HCEC 1CT (cell line): ENCODE measurements around the gene PKNOX1.
A peak's percentile ranks its signal among the peaks of the same experiment; 100 is the strongest.
"Not testable (repeated sequence)": the region's sequence is repeated elsewhere in the genome, so short reads cannot be mapped to it uniquely, and the experiment has no call there.

ENCODE experiments used
- DNase-seq: peaks from one replicate; pipeline ENCODE4 v3.0.0-alpha.2; 2017

Gene PKNOX1

GRCh38 chr21:42986125-42986783, 11.9 kb downstream of the PKNOX1 start:
- no peak for DNase-seq

DNA sequence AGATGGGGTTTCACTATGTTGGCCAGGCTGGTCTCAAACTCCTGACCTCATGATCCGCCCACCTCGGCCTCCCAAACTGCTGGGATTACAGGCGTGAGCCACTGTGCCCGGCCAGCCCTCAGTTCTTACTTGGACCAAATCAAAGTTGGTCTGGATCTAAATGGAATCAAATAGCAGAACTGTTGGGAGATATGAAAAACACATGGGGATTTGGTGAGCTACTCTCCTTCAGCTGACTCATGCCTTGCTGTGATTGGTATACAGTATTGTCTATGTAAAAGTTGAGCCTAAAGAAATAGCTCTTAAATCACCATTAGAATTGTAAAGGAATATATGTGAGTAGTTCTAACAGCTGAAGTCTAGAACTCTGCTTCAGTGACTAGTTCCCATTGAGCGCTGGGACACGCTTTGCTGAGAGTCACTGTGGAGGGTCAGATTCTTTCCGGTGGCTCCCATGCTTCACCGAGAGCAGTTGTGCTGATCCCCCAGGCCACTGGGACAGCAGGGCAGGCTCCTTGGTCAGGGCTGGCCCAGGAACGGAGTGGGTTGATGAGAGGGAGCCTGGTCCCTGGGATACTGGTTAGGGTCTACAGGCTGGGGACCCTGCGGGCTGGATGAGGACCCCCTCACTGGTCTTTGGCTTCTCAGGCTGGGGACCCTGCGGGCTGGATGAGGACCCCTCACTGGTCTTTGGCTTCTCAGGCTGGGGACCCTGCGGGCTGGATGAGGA, 14.0 kb downstream of the PKNOX1 start:
- peak; percentile 25 for DNase-seq

GRCh38 chr21:42989370-42989769, 15.0 kb downstream of the PKNOX1 start:
- not testable (repeated sequence) for DNase-seq

- DNase-seq, result no peak
These were observed 15.7 kb downstream of the PKNOX1 start for GRCh38 chr21:42989816-42990650.

DNA sequence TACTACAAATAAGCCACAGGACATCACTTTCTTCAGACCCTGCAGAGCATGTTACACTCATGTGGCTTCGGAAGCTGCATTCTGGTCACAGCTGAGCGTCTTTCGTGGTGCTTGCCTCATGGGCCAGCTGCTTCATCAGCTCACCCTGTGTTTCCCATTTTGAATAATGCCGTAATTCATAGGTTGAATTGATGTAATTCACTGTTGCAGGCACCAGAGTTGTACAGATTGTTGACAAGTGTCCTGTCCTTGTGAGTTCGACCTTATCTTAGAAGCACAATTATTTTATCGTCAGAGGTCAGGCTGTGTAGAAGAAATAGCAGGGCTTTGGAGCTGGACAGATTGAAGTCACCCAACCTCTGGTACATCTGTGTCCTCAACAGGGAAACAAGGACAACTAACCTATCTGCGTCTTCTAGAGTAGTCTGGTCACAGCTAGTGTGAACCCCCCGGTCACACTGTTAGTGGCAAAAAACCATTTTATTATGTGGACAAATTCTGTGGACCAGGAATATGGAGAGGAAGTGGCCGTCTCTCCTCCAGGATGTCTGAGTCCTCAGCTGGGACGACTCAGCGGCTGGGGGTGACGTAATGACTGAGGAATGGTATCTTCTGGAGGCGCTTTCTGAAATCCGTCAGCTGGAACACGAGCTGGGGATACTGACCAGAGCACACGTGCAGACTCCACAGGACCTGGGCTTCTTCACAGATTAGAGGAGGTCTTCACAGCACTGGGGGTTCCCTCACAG, 17.8 kb downstream of the PKNOX1 start:
- DNase-seq, result peak; percentile 87

GRCh38 chr21:42993051-42993712, 18.8 kb downstream of the PKNOX1 start:
- DNase-seq, result no peak

DNA sequence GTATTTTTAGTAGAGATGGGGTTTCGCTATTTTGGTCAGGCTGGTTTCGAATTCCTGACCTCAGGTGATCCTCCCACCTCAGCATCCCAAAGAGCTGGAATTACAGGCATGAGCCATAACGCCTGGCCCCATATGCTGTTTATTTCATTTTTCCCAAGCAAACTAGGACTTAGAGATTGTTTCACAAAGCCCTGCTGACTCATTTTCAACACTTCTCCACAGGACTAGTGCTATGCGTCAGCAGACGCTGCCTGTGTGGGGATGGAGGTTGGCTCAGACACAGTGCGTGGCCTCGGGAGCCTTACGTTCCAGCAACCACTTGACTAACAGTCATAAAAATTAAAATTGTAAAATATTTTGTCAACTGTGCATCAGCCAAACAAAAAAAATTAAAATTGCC, 22.7 kb downstream of the PKNOX1 start:
- peak; percentile 96 for DNase-seq

- not testable (repeated sequence) for DNase-seq
These were observed 23.6 kb downstream of the PKNOX1 start for GRCh38 chr21:42997983-42998382.

DNA sequence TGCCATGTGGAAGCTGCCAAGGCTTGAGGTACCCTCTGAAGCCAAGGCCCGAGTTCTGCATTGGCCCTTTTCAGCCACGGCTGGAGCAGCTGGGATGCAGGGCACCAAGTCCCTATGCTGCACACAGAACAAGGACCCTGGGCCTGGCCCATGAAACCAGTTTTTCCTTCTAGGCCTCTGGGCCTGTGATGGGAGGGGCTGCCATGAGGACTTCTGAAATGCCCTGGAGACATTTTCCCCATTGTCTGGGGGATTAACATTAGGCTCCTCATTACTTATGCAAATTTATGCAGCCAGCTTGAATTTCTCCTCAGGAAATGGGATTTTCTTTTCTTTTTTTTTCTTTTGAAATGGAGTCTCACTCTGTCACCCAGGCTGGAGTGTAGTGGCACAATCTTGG, 24.8 kb downstream of the PKNOX1 start:
- not testable (repeated sequence) for DNase-seq

- DNase-seq, result not testable (repeated sequence)
These were observed 25.7 kb downstream of the PKNOX1 start for GRCh38 chr21:43000041-43000440.

- no peak for DNase-seq
These were observed 27.0 kb downstream of the PKNOX1 start for GRCh38 chr21:43001316-43001715.

DNA sequence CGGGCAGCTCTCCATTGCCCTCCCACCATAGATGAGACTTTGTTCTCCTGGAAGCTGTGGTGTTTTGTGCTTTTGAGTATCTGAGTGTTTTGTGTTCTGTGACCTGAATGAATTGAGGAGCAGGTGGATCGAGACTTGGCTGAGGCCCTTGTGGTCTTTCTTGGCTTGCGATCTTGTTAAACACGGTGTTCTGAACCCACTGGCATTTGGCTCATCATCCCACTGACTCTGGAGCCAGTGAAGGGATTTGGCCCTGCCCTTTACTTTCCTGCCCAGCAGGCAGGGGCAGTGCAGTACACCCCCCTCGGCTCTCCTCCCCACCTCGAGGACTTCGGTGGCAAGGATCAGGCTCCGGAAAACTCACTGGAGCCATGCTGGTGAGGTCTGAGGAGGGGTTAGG, 30.6 kb downstream of the PKNOX1 start:
- no peak for DNase-seq

- DNase-seq, result no peak
These were observed 31.3 kb downstream of the PKNOX1 start for GRCh38 chr21:43005635-43006034.

DNA sequence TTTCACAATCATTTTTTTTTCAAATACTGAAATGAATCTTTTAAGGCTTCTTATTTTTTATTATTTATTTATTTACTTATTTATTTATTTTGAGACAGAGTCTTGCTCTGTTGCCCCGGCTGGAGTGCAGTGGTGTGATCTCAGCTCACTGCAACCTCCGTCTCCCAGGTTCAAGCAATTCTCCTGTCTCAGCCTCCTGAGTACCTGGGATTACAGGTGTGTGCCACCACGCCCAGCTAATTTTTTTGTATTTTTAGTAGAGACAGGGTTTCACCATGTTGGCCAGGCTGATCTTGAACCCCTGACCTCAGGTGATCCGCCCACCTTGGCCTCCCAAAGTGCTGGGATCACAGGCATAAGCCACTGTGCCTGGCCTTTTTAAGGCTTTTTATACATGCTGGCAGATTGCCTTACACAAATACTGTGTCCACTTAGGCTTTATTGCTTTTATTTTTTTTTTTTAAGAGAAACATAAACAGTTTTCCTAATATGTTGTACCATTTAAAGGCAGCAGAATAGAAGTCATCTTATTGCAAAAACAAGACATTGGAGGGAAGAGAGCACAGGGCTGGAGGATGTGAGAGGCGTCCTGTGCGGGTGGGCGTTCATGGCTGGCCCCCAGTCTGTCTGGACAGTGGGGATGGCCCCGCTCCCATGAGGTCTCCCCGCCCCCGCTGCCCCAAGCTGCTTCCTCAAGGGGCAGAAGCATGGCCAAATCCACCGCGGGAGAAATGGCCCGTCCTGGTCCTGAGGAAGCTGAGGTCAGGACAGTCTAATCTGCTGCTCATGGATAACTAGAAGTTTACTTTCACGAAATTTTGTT, 31.9 kb downstream of the PKNOX1 start:
- DNase-seq, result not testable (repeated sequence)

DNA sequence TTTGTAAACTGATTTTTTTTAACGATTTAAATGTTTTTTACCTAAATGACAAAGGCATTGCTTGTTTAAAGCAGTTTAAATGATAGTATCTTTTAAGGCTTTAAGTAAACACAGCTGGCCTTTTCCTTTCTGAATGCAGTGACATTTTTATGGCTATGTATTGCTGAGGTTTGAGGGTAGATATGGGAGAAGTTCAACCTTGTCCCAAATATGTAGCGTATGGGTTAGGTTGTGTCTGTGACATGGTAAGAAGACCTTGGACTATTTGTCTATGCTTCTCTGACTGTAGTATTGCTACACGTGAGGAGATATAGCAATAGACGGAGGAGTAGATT, 32.5 kb downstream of the PKNOX1 start:
- no peak for DNase-seq

DNA sequence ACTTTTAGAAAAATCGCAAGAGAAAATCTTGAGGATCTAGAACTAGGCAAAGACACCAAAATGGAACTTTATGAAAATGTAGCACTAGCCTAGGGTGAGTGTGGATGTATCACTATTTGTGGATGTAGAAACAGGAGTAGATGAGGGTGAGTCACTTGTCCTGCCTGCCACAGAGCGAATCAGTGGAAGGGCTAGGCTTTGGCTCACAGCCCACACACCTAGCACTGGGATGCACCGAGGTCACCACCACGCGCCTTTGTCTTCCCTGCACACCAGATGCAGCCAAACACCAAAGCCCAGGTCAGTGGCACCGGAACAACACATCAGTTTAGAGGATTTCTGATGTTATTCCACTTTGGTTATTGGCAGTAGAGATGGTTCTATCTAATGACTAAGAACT, 38.2 kb downstream of the PKNOX1 start:
- DNase-seq, result no peak

DNA sequence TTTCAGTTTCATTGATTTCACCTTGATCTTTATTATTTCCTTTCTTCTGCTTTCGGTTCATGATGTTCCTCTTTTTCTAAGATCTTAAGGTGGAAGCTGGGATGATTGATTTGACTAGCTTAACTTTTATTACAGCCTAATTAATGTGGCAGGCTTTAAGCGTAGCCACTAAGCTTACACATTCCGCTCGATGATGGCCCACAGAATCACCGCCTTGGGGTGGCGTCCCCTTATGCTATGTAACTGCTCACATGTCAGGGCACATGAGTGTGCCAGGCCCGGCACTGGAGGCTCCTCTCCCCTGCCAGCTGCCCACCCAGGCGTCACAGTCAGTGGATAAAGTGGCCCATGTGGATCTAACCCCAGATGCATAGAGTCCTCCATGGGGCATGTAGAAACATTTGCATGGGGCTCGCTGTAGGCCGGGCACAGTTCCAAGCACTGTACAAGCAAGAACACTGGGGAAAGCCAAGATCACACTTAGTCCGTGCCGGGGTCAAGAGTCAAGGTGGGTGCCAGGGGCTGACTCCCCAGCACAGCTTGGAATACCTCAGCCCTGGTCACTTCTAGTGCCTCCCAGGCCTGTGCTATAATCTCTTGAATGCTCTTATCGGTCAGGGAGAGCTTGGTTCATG, 41.7 kb downstream of the PKNOX1 start:
- no peak for DNase-seq

DNA sequence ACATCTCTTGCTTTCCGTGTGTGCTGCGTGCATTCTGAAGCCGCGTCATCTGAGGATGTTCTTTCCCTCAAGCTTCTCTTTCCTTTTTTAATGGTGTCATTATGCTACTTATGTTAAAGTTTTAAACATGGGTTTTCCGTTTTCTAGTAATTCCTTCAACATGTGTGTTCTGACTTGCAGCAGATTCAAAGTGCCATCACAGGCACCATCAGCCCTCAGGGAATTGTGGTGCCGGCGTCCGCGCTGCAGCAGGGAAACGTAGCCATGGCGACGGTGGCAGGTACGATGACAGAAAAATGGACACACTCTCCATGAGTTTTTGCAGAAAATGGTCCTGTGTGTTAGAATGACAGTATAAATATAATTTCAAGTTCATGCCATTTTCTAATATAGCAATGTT, 42.4 kb downstream of the PKNOX1 start:
- no peak for DNase-seq

- no peak for DNase-seq
These were observed 44.2 kb downstream of the PKNOX1 start for GRCh38 chr21:43018519-43018918.

- DNase-seq, result no peak
These were observed 45.8 kb downstream of the PKNOX1 start for GRCh38 chr21:43020177-43020576.

DNA sequence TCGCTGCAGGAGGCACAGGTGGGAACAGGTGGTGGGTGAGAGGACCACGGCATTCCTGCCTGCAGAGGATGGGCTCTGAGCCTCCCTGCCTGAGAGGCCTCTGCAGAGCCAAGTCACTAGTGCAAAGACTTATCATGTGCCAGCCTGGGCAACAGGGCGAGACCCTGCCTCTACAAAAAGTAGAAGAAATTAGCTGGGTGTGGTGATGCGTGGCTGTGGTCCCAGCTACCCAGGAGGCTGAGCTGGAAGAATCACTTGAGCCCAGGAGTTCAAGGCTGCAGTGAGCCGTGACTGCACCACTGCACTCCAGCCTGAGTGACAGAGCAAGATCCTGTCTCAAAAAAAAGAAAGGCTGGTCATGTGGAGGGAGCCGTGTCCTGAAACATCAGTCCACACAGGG, 46.4 kb downstream of the PKNOX1 start:
- DNase-seq, result no peak
